GM18511 (cell line): ENCODE data around the gene LSM14B.
"Not testable (repeated sequence)": the region's sequence is repeated elsewhere in the genome, so short reads cannot be mapped to it uniquely, and the experiment has no call there.

Experiments used
- ATAC-seq: cut with Tn5 transposase; IDR thresholded peaks from one replicate; pipeline ENCODE4 v1.9.1; 2021; ENCODE audit warnings: mild to moderate bottlenecking, moderate library complexity; ENCODE audit not compliant: unreplicated experiment

LSM14B gene

GRCh38 chr20:62143957-62144825 is 21.9 kb downstream of the LSM14B start:
- peak; percentile 39 for ATAC-seq

GRCh38 chr20:62145688-62146018 is 23.4 kb downstream of the LSM14B start:
- ATAC-seq = no peak

- ATAC-seq = no peak
These were observed 23.9 kb downstream of the LSM14B start for GRCh38 chr20:62146019-62146755.

GRCh38 chr20:62147125-62147524 is 24.9 kb downstream of the LSM14B start:
- ATAC-seq = no peak

GRCh38 chr20:62147528-62147927 is 25.3 kb downstream of the LSM14B start:
- no peak for ATAC-seq

- not testable (repeated sequence) for ATAC-seq
These were observed 26.1 kb downstream of the LSM14B start for GRCh38 chr20:62148383-62148782.

- no peak for ATAC-seq
These were observed 26.6 kb downstream of the LSM14B start for GRCh38 chr20:62148908-62149314.

GRCh38 chr20:62149532-62150309 is 27.4 kb downstream of the LSM14B start:
- ATAC-seq = no peak

GRCh38 chr20:62150310-62150575 is 28.0 kb downstream of the LSM14B start:
- ATAC-seq = no peak

GRCh38 chr20:62151225-62151624 is 28.9 kb downstream of the LSM14B start:
- ATAC-seq = no peak

GRCh38 chr20:62151835-62152364 is 29.6 kb downstream of the LSM14B start:
- no peak for ATAC-seq

- ATAC-seq = no peak
These were observed 33.4 kb downstream of the LSM14B start for GRCh38 chr20:62155428-62156253.

- no peak for ATAC-seq
These were observed 33.9 kb downstream of the LSM14B start for GRCh38 chr20:62156254-62156556.

- ATAC-seq = peak; percentile 58
These were observed 34.5 kb downstream of the LSM14B start for GRCh38 chr20:62156592-62157386.

GRCh38 chr20:62157387-62158087 is 35.3 kb downstream of the LSM14B start:
- ATAC-seq = no peak

GRCh38 chr20:62158088-62158400 is 35.8 kb downstream of the LSM14B start:
- no peak for ATAC-seq

- ATAC-seq = no peak
These were observed 36.3 kb downstream of the LSM14B start for GRCh38 chr20:62158541-62158940.

GRCh38 chr20:62159052-62159451 is 36.8 kb downstream of the LSM14B start:
- no peak for ATAC-seq

GRCh38 chr20:62159839-62160238 is 37.6 kb downstream of the LSM14B start:
- ATAC-seq = no peak

- ATAC-seq = no peak
These were observed 38.0 kb downstream of the LSM14B start for GRCh38 chr20:62160253-62160652.
